Hematopoietic multipotent progenitor cell treated with erythropoietin and hydrocortisone succinate and interleukin-3 and kit ligand, for 15 days (in vitro differentiated cells): ENCODE results near the gene SORT1.

Source experiments
- DNase-seq: peaks from one replicate; pipeline ENCODE4 v3.0.0-alpha.2; 2015; ENCODE audit warnings: low spot score

Gene SORT1

GRCh38 chr1:109273570-109274288, 124.0 kb downstream of the SORT1 start:
- DNase-seq: no peak

DNA sequence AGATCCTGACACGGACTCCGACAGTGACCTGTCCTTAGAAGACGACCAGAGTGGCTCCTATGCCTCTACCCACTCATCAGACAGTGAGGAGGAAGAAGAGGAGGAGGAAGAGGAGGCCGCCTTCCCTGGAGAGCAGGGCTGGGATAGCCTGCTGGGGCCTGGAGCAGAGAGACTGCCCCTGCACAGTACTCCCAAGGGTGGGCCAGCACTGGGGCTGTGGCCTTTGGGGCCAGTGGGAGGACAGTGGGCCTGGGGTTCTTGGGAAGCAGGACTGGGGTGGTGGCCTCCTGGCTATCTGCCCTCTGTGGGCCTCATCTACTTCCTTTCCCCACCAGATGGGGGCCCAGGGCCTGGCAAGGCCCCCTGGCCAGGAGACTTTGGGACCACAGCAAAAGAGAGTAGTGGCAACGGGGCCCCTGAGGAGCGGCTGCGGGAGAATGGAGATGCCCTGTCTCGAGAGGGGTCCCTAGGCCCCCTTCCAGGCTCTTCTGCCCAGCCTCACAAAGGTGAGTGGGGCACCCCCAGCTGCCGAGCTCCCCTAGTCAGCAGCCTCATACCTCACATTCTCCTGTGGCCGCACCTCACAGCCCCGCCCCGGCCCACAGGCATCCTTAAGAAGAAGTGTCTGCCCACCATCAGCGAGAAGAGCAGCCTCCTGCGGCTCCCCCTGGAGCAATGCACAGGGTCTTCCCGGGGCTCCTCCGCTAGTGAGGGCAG, 124.7 kb downstream of the SORT1 start:
- no peak for DNase-seq

DNA sequence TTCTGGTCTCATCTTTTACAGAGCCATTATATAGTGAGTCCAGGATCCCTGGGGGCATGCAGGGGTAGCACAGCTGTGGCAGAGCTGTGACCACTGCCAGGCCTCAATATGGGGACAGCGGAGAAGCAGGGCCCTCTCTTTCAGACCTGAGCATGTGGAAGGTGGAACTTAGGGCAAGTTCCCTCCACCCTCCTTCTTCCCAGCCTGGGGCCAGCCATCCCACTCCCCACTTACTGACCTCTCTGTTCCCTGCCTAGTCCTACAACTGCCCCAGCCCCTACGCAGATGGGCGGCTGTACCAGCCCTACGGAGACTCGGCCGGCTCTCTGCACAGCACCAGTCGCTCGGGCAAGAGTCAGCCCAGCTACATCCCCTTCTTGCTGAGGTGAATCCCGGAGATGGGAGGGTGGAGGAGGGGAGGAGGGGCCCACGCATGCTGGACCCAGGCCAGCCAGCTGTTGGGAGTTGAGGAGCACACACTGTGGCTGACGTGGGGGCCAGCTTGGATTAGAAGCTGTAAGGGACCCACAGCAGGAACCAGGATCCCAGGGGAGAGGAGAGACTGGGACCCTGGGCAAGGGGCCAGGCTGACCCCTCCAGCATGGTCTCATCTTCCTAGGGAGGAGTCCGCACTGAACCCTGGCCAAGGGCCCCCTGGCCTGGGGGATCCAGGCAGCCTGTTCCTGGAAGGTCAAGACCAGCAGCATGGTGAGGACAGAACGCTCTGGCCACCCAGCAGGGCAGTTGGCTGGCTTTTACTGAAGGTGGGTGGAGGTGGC, 125.5 kb downstream of the SORT1 start:
- DNase-seq: no peak

DNA sequence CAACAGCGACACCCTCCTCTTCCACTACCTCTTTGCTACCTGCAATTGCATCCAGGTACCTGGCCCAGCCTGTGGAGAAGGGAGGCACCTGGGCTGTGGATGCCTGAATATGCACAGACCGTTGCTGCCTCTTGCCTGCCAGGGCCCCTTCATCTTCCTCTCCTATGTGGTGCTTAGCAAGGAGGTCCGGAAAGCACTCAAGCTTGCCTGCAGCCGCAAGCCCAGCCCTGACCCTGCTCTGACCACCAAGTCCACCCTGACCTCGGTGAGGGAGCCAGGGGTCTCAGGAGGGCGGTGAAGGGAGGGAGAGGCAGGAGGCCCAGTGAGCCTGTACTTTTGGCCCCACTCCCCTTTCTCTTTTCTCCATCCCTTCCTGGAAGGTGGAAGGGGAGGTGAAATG, 126.3 kb downstream of the SORT1 start:
- no peak for DNase-seq

GRCh38 chr1:109270623-109271317, 126.9 kb downstream of the SORT1 start:
- no peak for DNase-seq

- DNase-seq: no peak
Observed at GRCh38 chr1:109269981-109270622, 127.6 kb downstream of the SORT1 start.

GRCh38 chr1:109269212-109269980, 128.3 kb downstream of the SORT1 start:
- DNase-seq: no peak

DNA sequence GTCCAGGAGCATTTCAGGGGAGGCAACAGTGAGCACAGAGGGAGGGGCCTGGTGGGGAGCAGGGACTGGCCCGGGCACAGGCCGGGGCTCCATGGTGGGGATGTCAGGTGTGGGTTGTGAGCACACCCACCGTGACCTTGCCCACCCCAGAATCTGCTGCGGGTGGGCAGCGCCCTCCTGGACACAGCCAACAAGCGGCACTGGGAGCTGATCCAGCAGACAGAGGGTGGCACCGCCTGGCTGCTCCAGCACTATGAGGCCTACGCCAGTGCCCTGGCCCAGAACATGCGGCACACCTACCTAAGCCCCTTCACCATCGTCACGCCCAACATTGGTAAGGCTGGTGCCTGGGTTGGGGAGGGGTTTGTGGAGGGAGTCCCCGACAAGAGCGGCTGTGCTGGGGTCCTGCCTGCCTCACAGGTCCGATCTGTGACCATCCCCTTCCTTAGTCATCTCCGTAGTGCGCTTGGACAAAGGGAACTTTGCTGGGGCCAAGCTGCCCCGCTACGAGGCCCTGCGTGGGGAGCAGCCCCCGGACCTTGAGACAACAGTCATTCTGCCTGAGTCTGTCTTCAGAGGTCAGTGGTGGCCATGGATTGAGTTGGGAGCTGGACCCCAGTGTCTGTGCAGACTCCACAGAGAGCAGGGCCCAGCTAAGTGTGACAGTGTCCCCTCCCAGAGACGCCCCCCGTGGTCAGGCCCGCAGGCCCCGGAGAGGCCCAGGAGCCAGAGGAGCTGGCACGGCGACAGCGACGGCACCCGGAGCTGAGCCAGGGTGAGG, 129.1 kb downstream of the SORT1 start:
- DNase-seq: no peak

- no peak for DNase-seq
Observed at GRCh38 chr1:109267743-109268300, 129.9 kb downstream of the SORT1 start.

DNA sequence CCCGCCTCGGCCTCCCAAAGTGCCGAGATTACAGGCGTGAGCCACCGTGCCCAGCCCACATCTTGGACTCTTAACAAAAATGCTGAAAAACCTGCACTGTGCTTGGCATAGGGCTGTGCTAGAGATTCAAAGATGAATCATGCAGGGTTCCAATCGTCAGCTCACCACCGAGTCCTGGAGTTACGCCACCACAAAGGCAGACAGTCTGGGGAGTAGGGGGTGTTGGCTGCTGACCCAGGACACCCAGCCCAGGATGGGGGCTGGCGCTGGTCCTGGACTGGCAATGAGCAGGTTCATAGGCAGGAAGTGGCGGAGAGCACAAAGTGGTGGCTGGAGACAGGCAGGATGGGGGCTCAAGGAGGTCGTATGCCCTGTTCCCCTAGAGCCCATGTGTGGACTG, 130.8 kb downstream of the SORT1 start:
- no peak for DNase-seq

- DNase-seq: no peak
Observed at GRCh38 chr1:109265741-109266330, 131.9 kb downstream of the SORT1 start.

DNA sequence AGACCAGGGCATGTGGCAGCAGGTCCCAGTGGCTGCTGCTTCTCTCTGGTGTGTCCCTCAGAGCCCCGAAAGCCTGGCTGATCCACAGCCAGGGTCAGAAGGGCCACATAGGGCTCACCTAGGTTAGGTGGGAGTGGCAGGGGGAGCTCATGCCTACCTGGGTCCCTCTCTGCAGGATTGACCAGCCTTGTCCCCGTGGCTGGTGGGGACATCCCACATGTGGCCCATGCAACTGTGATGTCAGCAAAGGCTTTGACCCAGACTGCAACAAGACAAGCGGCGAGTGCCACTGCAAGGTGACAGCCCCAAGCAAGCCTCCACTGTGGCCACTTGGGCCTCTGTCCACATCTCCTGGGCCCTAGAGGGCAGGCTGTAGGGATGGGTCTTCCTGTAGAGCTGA, 132.7 kb downstream of the SORT1 start:
- no peak for DNase-seq

DNA sequence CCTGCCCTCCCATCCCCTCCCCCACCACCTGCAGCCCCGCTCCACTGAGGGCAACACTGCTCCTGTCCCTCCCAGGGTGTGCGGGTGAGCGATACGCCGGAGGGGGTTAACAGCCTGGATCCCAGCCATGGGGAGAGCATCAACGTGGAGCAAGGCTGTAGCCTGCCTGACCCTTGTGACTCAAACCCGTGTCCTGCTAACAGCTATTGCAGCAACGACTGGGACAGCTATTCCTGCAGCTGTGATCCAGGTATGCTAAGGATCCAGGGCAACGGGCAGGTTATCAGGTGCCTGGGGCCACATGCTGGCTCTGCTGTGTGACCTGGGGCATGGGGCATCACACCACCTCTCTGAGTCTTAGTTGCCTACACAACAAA, 133.4 kb downstream of the SORT1 start:
- no peak for DNase-seq

DNA sequence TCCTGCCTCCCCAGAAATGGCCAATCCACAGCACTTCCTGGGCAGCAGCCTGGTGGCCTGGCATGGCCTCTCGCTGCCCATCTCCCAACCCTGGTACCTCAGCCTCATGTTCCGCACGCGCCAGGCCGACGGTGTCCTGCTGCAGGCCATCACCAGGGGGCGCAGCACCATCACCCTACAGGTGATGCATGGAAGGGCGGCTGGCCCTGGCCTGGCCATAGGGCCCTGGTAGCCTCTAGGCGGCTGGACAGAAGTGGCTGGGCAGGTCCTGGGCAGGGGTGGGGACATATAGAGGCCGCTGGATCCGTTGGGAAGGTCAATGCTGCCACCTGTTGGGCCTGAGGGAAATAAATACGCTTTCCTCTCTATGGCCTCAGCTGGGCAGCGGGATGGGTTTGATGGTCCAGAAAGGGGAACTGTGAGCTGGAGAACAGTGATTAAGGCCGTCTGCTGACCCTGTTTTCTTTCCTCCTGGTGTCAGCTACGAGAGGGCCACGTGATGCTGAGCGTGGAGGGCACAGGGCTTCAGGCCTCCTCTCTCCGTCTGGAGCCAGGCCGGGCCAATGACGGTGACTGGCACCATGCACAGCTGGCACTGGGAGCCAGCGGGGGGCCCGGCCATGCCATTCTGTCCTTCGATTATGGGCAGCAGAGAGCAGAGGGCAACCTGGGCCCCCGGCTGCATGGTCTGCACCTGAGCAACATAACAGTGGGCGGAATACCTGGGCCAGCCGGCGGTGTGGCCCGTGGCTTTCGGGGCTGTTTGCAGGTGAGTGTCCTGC, 133.9 kb downstream of the SORT1 start:
- DNase-seq: peak; percentile 75

GRCh38 chr1:109263234-109263596, 134.5 kb downstream of the SORT1 start:
- DNase-seq: no peak

GRCh38 chr1:109262231-109263055, 135.3 kb downstream of the SORT1 start:
- DNase-seq: no peak

DNA sequence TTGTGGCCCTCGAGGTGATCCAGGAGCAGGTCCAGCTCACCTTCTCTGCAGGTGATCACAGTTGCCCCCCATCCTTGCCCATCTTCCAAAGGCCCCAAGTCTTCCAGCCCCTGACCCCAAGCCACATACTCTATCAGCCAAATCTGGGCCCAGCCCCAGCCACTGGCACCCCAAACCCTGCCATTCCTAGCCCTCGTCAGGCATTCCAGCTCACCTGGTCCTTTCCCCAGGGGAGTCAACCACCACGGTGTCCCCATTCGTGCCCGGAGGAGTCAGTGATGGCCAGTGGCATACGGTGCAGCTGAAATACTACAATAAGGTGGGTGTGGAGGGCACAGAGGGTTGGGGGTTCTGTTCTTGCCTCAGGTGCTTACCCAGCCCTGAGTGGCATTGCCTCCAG, 136.1 kb downstream of the SORT1 start:
- no peak for DNase-seq

DNA sequence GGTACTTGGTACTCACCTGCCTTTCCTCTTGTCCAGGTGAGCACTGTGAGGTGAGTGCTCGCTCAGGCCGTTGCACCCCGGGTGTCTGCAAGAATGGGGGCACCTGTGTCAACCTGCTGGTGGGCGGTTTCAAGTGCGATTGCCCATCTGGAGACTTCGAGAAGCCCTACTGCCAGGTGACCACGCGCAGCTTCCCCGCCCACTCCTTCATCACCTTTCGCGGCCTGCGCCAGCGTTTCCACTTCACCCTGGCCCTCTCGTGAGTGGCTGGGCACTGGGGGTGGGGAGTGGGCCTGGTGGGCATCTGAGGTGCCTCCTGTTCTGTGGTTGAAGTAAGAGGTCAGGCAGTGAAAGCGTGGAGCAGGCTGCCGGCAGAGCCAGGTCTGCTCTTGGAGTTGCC, 136.7 kb downstream of the SORT1 start:
- no peak for DNase-seq
